Cardiac muscle cell (in vitro differentiated cells and primary cell): ENCODE results near the gene KCTD8. TPM values are rescaled to one million over a fixed set of nuclear protein-coding genes. Genes with fewer than 3 reads are reported as not detected.

Experiments
- DNase-seq, 2 donors: peaks; one replicate each; pipeline versions ENCODE4 v3.0.0 to v3.0.0-alpha.2; 2010 to 2017; ENCODE audit warnings: low read depth in 1 of 2, low spot score in 1 of 2
- H3K27ac ChIP-seq: fragments of 200-600 bp; sonication (generic); 2 replicates; pipeline ENCODE4 v1.5.1; 2016
- H3K27me3 ChIP-seq: fragments of 200-600 bp; sonication (generic); 2 replicates; pipeline ENCODE4 v1.6.0; 2016; ENCODE audit warnings: control low read depth
- H3K36me3 ChIP-seq: fragments of 200-600 bp; sonication (generic); 2 replicates; pipeline ENCODE4 v1.5.1; 2016; ENCODE audit warnings: control low read depth
- H3K4me1 ChIP-seq: fragments of 200-600 bp; sonication (generic); 2 replicates; pipeline ENCODE4 v1.8.1; 2017; ENCODE audit warnings: low read depth, mild to moderate bottlenecking, mixed run types
- H3K4me3 ChIP-seq: fragments of 200-600 bp; sonication (generic); 2 replicates; pipeline ENCODE4 v1.5.1; 2016; ENCODE audit warnings: mild to moderate bottlenecking
- H3K9me3 ChIP-seq: fragments of 200-600 bp; sonication (generic); 2 replicates; pipeline ENCODE4 v1.5.1; 2017; ENCODE audit warnings: low read depth, mild to moderate bottlenecking, control low read depth
- polyA plus RNA-seq: library from polyadenylated mRNA; unstranded; fragments of >200 nt; fragmentation: Nextera tagmentation; extraction: Ambion mirVana; gene quantifications from 2 replicates; pipeline ENCODE4 v1.2.1, GENCODE V29; 2016
- total RNA-seq: library from RNA; depleted of rRNA; stranded (reverse); fragments of >200 nt; gene quantifications from 2 replicates; pipeline ENCODE4 v1.2.3, GENCODE V29; 2016
- TF ChIP-seq, protein P1 (sequence below): IDR thresholded peaks from 2 replicates; pipeline ENCODE4 v1.5.1; 2012; ENCODE audit warnings: low read depth, mild to moderate bottlenecking, low read length

Gene KCTD8
- total and polyA plus RNA-seq, 2 experiments from 2014 or later: 1.3 to 3.0 TPM

DNA sequence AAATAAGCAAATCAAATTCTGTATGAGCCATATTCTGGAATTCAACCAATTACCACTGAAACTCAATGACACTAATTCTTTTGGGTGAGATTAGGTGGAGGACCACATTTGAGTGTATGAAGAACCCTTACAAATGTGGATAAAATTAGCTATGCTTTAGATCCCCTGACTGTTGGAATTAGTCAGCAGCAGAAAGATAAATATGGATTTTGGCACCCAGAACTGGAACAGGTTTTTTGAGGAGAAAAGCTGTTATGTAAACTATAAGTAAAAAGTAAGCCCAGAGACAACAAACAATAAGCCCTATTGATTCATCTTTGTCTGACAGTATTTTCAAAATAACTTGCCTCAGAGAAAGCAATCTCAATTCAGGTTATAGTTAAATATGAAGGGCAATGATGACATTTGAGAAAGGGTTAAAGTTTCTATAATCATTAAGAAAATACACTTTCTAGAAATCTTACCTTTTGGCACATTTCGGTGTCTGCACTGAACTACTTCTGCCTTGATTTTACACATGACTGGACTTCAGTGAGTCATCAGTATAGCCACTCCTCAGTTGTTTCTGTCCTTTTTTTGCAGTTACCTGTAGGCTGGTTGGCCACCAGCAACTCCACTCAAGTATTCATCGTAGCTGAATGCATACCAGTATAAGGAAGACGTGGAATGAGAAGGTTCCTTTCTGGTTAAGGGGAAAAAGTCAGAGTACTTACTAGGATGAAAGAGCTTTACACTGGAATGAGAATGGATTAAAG, 80.0 kb downstream of the KCTD8 start:
- H3K4me3 ChIP-seq: no peak overlapping the region
- no peaks in the 10 kb centered on the region for H3K9me3 ChIP-seq
- no peaks in the 10 kb centered on the region for H3K4me1 ChIP-seq
- DNase-seq: no peak
- H3K27ac ChIP-seq: no peak overlapping the region
- H3K36me3 ChIP-seq: no peaks in the 10 kb centered on the region
- no peaks in the 10 kb centered on the region for H3K27me3 ChIP-seq
- TF ChIP-seq, protein P1, sequence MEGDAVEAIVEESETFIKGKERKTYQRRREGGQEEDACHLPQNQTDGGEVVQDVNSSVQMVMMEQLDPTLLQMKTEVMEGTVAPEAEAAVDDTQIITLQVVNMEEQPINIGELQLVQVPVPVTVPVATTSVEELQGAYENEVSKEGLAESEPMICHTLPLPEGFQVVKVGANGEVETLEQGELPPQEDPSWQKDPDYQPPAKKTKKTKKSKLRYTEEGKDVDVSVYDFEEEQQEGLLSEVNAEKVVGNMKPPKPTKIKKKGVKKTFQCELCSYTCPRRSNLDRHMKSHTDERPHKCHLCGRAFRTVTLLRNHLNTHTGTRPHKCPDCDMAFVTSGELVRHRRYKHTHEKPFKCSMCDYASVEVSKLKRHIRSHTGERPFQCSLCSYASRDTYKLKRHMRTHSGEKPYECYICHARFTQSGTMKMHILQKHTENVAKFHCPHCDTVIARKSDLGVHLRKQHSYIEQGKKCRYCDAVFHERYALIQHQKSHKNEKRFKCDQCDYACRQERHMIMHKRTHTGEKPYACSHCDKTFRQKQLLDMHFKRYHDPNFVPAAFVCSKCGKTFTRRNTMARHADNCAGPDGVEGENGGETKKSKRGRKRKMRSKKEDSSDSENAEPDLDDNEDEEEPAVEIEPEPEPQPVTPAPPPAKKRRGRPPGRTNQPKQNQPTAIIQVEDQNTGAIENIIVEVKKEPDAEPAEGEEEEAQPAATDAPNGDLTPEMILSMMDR: no peak

DNA sequence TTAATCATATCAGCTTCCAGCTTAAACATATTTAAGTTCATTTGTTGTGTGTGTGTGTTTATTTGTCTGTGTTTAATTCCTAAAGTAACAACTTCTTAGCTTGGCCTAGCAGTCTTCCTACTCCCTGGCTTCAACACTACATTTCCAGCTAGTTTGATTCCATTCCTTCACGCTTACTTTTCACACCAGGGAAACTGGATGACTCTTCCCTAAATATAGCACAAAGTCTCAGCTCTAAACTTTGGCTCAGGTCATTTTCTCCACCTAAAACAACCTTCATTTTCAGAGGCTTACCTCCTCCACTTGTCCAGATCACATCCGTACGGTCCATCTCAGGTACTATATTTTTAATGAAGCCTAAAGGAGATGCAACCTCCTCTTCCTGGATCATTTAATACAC, 94.4 kb downstream of the KCTD8 start:
- no peak for DNase-seq
- Histone ChIP-seq H3K4me3 (no peak overlapping the region), H3K36me3 (no peaks in the 10 kb centered on the region)

DNA sequence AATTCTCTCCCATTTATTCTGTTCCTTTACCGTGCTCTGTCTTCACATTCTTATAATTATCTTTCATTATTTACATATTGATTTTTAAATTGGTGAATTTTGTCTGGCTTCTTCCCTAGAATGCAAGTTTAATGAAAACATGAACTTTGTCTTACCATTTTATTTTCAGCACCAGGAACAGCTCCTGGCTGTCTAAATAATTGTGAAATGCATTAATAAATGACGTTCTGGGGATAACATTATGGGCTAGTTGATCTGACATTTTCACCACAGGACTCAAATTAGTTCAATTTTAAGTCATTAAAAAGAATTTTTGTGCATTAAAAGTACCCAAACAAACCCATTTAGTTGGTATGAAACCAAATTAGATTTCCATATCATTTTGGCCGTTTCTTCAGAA, 97.5 kb downstream of the KCTD8 start:
- H3K4me3 ChIP-seq: no peak overlapping the region
- TF ChIP-seq, protein P1: no peak
- peak in 1 of 2 donors; percentile 11 for DNase-seq

More for the DNA sequence above, 94.4 kb downstream of the KCTD8 start:
- H3K27me3 ChIP-seq: no peaks in the 10 kb centered on the region
- no peaks in the 10 kb centered on the region for H3K9me3 ChIP-seq
- H3K4me1 ChIP-seq: no peaks in the 10 kb centered on the region
- TF ChIP-seq, protein P1: no peak
- H3K27ac ChIP-seq: no peak overlapping the region

DNA sequence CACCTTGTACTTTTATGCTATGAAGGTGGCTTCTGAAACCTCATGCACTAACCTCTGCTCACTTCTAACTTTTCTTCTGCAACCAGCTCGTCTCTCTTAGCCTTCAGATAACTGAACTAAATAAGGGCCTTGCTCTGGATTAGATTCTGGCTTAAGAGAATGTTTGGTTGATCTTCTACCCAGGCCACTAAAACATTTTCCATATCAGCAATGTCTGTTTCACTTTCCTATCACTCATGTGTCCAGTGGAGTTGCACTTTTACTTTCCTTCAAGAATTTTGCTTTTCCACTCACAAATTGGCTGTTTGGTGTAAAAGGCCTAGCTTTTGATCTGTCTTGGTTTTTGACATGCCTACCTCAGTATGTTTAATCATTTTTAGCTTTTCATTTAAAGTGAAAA, 105.8 kb downstream of the KCTD8 start:
- no peak overlapping the region for H3K4me3 ChIP-seq
- DNase-seq: peak in 1 of 2 donors; percentile 1
- no peaks in the 10 kb centered on the region for H3K9me3 ChIP-seq
- H3K36me3 ChIP-seq: no peaks in the 10 kb centered on the region
- H3K4me1 ChIP-seq: peaks cover 7% of the 10 kb centered on the region
- TF ChIP-seq, protein P1: no peak
- H3K27me3 ChIP-seq: no peaks in the 10 kb centered on the region
- H3K27ac ChIP-seq: peak overlapping the region; percentile 30

More for the DNA sequence above, 97.5 kb downstream of the KCTD8 start:
- Histone ChIP-seq H3K27me3 (no peaks in the 10 kb centered on the region), H3K27ac (no peak overlapping the region), H3K9me3 (no peaks in the 10 kb centered on the region), H3K36me3 (no peaks in the 10 kb centered on the region), H3K4me1 (no peaks in the 10 kb centered on the region)

DNA sequence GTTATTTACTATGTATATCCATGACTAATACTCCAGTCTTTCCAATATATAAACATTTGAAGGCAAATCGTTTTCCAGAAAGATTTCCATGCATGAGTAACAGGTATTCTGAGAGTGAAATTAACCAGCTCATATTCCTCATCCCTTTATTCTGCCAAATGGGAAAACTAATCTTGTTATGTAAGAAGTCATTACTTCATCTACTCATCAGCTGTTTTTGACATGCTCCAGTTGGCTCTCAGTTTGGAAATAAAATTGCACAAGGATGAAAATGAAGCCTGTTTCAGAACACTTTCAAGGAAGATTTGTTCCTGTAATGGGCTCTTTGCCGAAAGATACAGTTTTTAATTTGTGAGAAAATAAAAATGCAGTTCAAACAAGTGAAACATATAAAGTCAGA, 121.9 kb downstream of the KCTD8 start:
- Histone ChIP-seq H3K27ac (no peak overlapping the region), H3K9me3 (no peaks in the 10 kb centered on the region), H3K27me3 (no peaks in the 10 kb centered on the region), H3K4me1 (no peaks in the 10 kb centered on the region), H3K4me3 (no peak overlapping the region), H3K36me3 (no peaks in the 10 kb centered on the region)
- no peak for DNase-seq
- TF ChIP-seq, protein P1: no peak
